Chondrocyte (in vitro differentiated cells): ENCODE data around the gene MAPKAP1. TPM values are rescaled to one million over a fixed set of nuclear protein-coding genes. Genes with fewer than 3 reads are reported as not detected.

Experiments used
- DNase-seq: peaks from one replicate; pipeline ENCODE4 v3.0.0; 2021; ENCODE audit warnings: mixed read lengths, low spot score
- H3K27ac Mint-ChIP-seq: one replicate; pipeline ENCODE4 v1.8.0; 2021; ENCODE audit warnings: mild to moderate bottlenecking, moderate library complexity, mixed read lengths; ENCODE audit not compliant: unreplicated experiment
- H3K27me3 Mint-ChIP-seq: 2 replicates; pipeline ENCODE4 v1.8.0; 2021; ENCODE audit warnings: low read depth, mixed read lengths
- H3K36me3 Mint-ChIP-seq: 2 replicates; pipeline ENCODE4 v1.8.0; 2021; ENCODE audit warnings: low read depth, mixed read lengths
- H3K4me1 Mint-ChIP-seq: 2 replicates; pipeline ENCODE4 v1.8.0; 2021; ENCODE audit warnings: low read depth, mild to moderate bottlenecking, mixed read lengths
- H3K4me3 Mint-ChIP-seq: one replicate; pipeline ENCODE4 v1.8.0; 2021; ENCODE audit warnings: mild to moderate bottlenecking, moderate library complexity, mixed read lengths; ENCODE audit not compliant: unreplicated experiment
- H3K9me3 Mint-ChIP-seq: 2 replicates; pipeline ENCODE4 v1.8.0; 2021; ENCODE audit warnings: low read depth, mixed read lengths
- CTCF ChIP-seq: fragments of 200-600 bp; sonication (generic); IDR thresholded peaks from 2 replicates; pipeline ENCODE4 v1.5.0; 2021; ENCODE audit warnings: antibody characterized with exemption, mild to moderate bottlenecking, moderate library complexity
- total RNA-seq: library from RNA; stranded (reverse); gene quantifications from 3 replicates; pipeline ENCODE4 v1.2.1, GENCODE V29; 2021

Gene MAPKAP1
- total RNA-seq, 1 donor from 2014 or later, result 91.5 TPM

DNA sequence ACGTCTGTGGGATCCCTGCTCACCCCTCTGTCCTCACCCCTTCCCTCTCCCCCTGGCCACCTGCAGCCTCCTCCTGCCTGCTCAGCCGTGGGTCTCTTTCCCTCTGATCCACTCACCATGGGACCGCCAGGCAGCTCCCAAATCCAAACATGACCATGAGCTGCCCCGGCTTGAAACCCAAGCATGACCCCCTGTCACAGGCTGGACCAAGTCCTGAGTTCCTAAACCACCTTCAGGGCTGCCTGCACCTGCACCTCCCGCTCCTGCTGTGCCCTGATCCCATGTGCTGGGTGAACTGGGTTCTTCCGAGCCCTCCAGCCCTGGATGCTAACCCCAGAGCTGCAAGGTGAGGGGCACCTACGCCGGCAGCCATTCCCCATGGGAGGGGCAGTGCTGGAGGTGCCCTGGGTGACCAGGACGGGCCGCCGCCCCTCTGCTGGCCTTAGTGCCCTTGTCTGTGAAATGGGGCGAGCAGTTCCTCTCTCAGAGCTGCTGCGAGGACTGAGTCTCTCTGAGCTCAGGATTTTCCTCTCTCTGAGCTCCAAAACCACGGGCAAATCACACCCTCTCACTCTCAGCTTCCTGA is 295.7 kb downstream of the MAPKAP1 start:
- no peak for TF ChIP-seq CTCF
- Mint-ChIP-seq H3K36me3 (no peaks in the 10 kb centered on the region), H3K4me3 (no peak overlapping the region), H3K27me3 (no peaks in the 10 kb centered on the region), H3K27ac (no peak overlapping the region), H3K4me1 (peaks cover 7% of the 10 kb centered on the region), H3K9me3 (no peaks in the 10 kb centered on the region)
- no peak for DNase-seq

DNA sequence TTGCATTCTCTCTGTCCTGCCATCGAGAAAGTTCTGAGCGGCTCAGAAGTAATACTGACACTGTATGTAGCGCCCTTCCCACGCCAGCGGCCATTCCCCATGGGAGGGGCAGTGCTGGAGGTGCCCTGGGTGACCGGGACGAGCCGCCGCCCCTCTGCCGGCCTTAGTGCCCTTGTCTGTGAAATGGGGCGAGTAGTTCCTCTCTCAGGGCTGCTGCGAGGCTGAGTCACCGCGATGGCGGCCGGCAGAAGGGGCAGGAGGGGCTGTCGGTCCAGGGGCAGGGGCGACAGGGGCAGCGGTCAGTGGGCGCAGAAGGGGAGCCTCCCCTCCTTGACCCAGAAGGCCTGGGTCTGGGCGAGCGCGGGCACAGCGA is 296.5 kb downstream of the MAPKAP1 start:
- Mint-ChIP-seq H3K4me1 (peaks cover 9% of the 10 kb centered on the region), H3K36me3 (no peaks in the 10 kb centered on the region), H3K27me3 (no peaks in the 10 kb centered on the region), H3K9me3 (no peaks in the 10 kb centered on the region), H3K27ac (no peak overlapping the region), H3K4me3 (no peak overlapping the region)
- DNase-seq, result no peak
- TF ChIP-seq CTCF, result no peak

DNA sequence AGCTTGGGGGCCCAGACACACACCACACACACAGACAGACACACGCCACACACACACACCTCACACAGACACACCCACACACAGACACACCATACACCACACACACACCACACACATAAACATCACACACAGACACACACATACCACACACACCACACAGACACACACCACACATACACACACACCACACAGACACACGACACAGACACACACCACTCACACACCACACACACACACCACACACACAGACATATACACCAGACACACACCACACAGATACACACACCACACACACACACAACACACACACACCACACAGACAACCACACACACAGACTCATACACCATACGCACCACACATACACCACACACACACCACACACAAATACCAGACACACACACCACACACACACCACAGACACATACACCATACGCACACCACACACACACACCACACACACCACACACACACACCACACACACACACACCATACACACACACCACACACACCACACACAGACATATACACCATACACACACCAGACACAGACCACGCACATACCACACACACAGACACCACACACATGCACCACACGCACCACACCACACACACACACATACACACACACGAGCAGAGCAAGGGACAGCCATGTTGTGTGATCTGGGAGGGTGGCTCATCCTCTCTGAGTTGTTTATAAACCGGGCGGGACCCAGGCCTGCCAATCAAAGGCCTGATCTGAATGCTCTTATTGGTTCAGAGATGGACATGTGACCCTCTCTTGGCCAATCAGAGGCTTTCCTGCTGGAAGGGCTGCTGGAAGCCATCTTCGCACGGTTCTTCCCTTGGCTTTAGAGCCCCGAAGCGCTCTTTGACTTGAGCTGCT is 297.1 kb downstream of the MAPKAP1 start:
- no peak for TF ChIP-seq CTCF
- Mint-ChIP-seq H3K4me3 (peak overlapping the region; percentile 11), H3K36me3 (no peaks in the 10 kb centered on the region), H3K9me3 (no peaks in the 10 kb centered on the region), H3K27ac (no peak overlapping the region), H3K27me3 (no peaks in the 10 kb centered on the region), H3K4me1 (peaks cover 9% of the 10 kb centered on the region)
- DNase-seq, result no peak

- no peaks in the 10 kb centered on the region for H3K36me3 Mint-ChIP-seq
- H3K27me3 Mint-ChIP-seq, result no peaks in the 10 kb centered on the region
- no peak overlapping the region for H3K27ac Mint-ChIP-seq
Observed at GRCh38 chr9:125409217-125409636, 297.8 kb downstream of the MAPKAP1 start.

More at GRCh38 chr9:125409217-125409636, 297.8 kb downstream of the MAPKAP1 start:
- no peak for DNase-seq
- Mint-ChIP-seq H3K4me3 (peak overlapping the region; percentile 67), H3K9me3 (no peaks in the 10 kb centered on the region), H3K4me1 (peaks cover 9% of the 10 kb centered on the region)
- no peak for TF ChIP-seq CTCF
